KMS-11 (cell line): ENCODE measurements around the gene TBC1D25.

Experiments
- H2AFZ ChIP-seq: fragments of 200-600 bp; sonication (generic); 2 replicates; pipeline ENCODE4 v1.6.1; 2016; ENCODE audit warnings: antibody characterized with exemption, mixed run types, low read depth
- H3K27ac ChIP-seq: fragments of 200-600 bp; sonication (generic); 2 replicates; pipeline ENCODE4 v1.6.1; 2016; ENCODE audit warnings: mild to moderate bottlenecking, mixed run types
- H3K27me3 ChIP-seq: fragments of 200-600 bp; sonication (generic); 2 replicates; pipeline ENCODE4 v1.6.1; 2017; ENCODE audit warnings: mild to moderate bottlenecking, low read depth, mixed run types, moderate library complexity; ENCODE audit not compliant: insufficient read depth
- H3K36me3 ChIP-seq: fragments of 200-600 bp; sonication (generic); 2 replicates; pipeline ENCODE4 v1.6.1; 2017; ENCODE audit warnings: mild to moderate bottlenecking, mixed run types; ENCODE audit not compliant: insufficient read depth
- H3K4me1 ChIP-seq: fragments of 200-600 bp; sonication (generic); 2 replicates; pipeline ENCODE4 v1.6.1; 2016; ENCODE audit warnings: mild to moderate bottlenecking, low read depth, mixed run types; ENCODE audit not compliant: poor library complexity, severe bottlenecking
- H3K4me2 ChIP-seq: fragments of 200-600 bp; sonication (generic); 2 replicates; pipeline ENCODE4 v1.7.0; 2016; ENCODE audit warnings: mild to moderate bottlenecking, mixed run types
- H3K4me3 ChIP-seq: fragments of 200-600 bp; sonication (generic); IDR thresholded peaks from 2 replicates; pipeline ENCODE4 v1.6.1; 2017; ENCODE audit warnings: low read depth, low read length, mixed read lengths; ENCODE audit not compliant: insufficient read depth
- H3K79me2 ChIP-seq: fragments of 200-600 bp; sonication (generic); 2 replicates; pipeline ENCODE4 v1.6.1; 2016; ENCODE audit warnings: low read depth, mixed run types; ENCODE audit not compliant: insufficient read depth
- H3K9ac ChIP-seq: fragments of 200-600 bp; sonication (generic); 2 replicates; pipeline ENCODE4 v1.6.1; 2016; ENCODE audit warnings: mild to moderate bottlenecking, mixed run types
- H4K20me1 ChIP-seq: fragments of 200-600 bp; sonication (generic); 2 replicates; pipeline ENCODE4 v1.6.1; 2016; ENCODE audit warnings: mild to moderate bottlenecking, mixed run types; ENCODE audit not compliant: insufficient read depth
- TF ChIP-seq, protein P1 (sequence below): fragments of 200-600 bp; sonication (generic); conservative IDR thresholded peaks from 2 replicates; pipeline ENCODE4 v1.6.1; 2017; ENCODE audit warnings: low read depth, mild to moderate bottlenecking, antibody characterized with exemption, low read length, moderate library complexity, mixed read lengths

Gene TBC1D25

DNA sequence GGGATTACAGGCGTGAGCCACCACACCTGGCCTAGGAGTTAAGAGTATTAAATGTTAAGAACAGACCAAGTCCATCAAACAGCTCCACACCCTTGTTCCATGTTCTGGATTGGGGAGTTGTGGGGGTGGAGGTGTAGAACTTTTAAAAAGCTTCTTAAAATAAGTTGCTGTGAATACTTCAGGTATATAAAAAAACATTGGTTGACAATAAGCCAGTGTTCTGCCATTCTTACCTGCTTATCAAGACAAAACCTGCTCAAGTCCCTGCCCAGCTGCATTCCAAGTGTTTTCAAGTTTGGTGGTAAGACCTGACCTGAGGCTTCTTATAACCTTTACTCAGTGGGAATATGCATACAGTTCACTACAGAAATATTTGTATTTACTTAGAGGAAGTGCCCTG, 41.1 kb downstream of the TBC1D25 start:
- Histone ChIP-seq H3K27ac (no peak overlapping the region), H2AFZ (no peak overlapping the region)
- TF ChIP-seq, protein P1, sequence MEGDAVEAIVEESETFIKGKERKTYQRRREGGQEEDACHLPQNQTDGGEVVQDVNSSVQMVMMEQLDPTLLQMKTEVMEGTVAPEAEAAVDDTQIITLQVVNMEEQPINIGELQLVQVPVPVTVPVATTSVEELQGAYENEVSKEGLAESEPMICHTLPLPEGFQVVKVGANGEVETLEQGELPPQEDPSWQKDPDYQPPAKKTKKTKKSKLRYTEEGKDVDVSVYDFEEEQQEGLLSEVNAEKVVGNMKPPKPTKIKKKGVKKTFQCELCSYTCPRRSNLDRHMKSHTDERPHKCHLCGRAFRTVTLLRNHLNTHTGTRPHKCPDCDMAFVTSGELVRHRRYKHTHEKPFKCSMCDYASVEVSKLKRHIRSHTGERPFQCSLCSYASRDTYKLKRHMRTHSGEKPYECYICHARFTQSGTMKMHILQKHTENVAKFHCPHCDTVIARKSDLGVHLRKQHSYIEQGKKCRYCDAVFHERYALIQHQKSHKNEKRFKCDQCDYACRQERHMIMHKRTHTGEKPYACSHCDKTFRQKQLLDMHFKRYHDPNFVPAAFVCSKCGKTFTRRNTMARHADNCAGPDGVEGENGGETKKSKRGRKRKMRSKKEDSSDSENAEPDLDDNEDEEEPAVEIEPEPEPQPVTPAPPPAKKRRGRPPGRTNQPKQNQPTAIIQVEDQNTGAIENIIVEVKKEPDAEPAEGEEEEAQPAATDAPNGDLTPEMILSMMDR = no peak

DNA sequence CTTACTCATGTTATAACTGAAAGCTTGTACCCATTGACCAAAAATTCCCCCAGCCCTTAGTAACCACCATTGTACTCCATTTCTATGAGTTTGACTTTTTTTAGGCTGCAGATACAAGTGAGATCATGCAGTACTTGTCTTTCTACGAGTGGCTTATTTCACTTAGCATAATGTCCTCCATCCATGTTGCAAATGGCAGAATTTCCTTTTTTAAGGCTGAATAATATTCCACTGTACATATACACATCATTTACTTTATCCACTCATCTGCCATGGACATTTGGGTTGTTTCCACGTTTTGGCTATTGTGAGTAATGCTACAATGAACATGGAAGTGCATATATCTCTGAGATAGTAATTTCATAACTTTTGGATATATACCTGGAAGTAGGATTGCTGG, 45.2 kb downstream of the TBC1D25 start:
- Histone ChIP-seq H3K4me1 (no peaks in the 10 kb centered on the region), H3K27ac (no peak overlapping the region), H3K79me2 (no peaks in the 10 kb centered on the region), H3K4me3 (no peak overlapping the region), H2AFZ (no peak overlapping the region), H3K36me3 (no peaks in the 10 kb centered on the region), H3K4me2 (no peak overlapping the region), H4K20me1 (no peaks in the 10 kb centered on the region), H3K27me3 (no peaks in the 10 kb centered on the region), H3K9ac (no peak overlapping the region)
- TF ChIP-seq, protein P1 = no peak

More for the DNA sequence above, 41.1 kb downstream of the TBC1D25 start:
- Histone ChIP-seq H3K4me3 (no peak overlapping the region), H3K4me2 (no peak overlapping the region), H3K4me1 (peaks cover 9% of the 10 kb centered on the region), H3K9ac (no peak overlapping the region), H3K27me3 (no peaks in the 10 kb centered on the region), H4K20me1 (no peaks in the 10 kb centered on the region), H3K79me2 (peaks cover 11% of the 10 kb centered on the region), H3K36me3 (peaks cover 7% of the 10 kb centered on the region; the same call in 1 of the 2 replicates)

DNA sequence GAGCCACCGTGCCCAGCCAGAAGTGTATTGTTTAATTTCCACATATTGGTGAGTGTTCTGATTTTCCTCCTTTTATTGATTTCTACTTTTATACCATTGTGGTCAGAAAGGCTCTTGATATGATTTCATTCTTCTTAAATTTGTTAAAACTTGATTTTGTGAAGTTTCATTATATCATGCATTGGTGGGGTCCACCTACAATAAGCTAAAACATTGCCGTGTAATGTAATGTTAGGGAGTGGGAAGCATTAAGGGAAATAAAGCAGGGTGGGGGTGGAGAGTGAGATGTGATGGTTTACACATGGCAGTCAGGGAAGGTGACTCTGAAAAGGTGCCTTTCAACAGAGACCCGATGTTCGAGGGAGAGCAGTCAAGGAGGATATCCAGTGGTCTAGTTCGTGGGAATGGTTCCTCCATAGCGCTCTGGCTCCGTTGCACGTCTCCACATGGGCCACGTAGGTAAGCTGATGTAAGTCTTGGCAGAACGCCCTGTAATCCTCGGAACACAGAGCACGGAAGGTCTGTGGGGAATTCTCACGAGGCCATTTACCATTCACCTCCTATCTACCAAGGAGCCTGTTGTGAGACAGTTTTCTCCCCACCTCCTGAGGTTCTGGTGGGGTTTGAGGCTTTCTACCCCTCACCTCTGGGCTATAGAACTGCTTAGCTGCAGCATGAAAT, 50.1 kb downstream of the TBC1D25 start:
- TF ChIP-seq, protein P1 = no peak
- Histone ChIP-seq H3K79me2 (no peaks in the 10 kb centered on the region), H3K4me2 (no peak overlapping the region), H3K36me3 (no peaks in the 10 kb centered on the region), H3K4me3 (no peak overlapping the region), H3K4me1 (no peaks in the 10 kb centered on the region), H3K27me3 (no peaks in the 10 kb centered on the region), H3K27ac (no peak overlapping the region), H4K20me1 (no peaks in the 10 kb centered on the region), H3K9ac (no peak overlapping the region), H2AFZ (no peak overlapping the region)

DNA sequence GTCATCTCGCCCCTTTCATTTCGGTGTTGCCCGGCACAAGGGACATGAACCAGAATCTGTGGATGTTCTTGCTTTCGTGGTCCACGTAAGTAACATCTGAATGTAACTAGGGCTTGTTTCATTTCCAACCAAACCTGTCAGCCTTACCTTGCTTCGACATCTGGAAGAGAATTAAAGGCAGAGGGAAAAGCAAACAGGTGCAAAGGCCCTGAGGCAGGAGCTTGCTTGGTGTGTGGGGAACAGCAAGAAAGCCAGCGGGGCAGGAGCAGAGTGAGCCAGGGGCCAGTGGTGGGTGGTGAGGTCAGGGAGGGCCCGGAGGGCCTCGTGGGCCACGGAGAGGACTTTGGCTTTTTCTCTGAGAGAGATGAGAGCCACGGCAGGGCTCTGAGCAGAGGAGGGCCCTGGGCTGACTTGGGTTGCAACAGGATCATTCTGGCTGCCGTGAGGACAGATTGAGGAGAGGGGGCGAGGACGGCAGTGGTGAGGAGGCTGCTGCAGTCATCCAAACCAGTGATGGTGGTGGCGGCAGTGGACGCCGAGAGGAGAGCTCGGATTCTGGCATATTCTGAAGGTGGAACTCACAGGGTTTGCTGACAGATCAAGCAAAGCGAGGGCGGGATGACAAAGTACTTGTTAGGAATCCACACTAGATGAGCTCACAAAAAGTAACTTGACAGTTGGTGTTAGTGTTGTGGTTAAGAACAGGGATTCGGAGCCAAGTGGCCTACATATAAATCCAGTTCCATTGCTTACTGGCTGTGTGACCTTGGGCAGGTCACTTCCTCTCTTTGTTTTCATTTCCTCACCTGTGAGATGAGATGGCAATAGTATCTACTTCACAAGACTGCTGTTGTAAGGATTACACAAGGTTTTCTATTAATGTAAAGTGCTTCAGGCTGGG, 50.9 kb downstream of the TBC1D25 start:
- no peak overlapping the region for H3K4me2 ChIP-seq
- H3K27ac ChIP-seq = no peak overlapping the region
- TF ChIP-seq, protein P1 = no peak
- no peak overlapping the region for H3K9ac ChIP-seq
- no peaks in the 10 kb centered on the region for H3K79me2 ChIP-seq
- no peak overlapping the region for H3K4me3 ChIP-seq
- no peaks in the 10 kb centered on the region for H4K20me1 ChIP-seq
- H3K36me3 ChIP-seq = no peaks in the 10 kb centered on the region
- H3K27me3 ChIP-seq = no peaks in the 10 kb centered on the region
- no peak overlapping the region for H2AFZ ChIP-seq
- no peaks in the 10 kb centered on the region for H3K4me1 ChIP-seq
